ENCODE measurements around the gene HOXA6. TPM values are rescaled to one million over a fixed set of nuclear protein-coding genes. Genes with fewer than 3 reads are reported as not detected.

HOXA6 gene
- polyA plus RNA-seq, 1 donor from 2014 or later: not detected

DNA sequence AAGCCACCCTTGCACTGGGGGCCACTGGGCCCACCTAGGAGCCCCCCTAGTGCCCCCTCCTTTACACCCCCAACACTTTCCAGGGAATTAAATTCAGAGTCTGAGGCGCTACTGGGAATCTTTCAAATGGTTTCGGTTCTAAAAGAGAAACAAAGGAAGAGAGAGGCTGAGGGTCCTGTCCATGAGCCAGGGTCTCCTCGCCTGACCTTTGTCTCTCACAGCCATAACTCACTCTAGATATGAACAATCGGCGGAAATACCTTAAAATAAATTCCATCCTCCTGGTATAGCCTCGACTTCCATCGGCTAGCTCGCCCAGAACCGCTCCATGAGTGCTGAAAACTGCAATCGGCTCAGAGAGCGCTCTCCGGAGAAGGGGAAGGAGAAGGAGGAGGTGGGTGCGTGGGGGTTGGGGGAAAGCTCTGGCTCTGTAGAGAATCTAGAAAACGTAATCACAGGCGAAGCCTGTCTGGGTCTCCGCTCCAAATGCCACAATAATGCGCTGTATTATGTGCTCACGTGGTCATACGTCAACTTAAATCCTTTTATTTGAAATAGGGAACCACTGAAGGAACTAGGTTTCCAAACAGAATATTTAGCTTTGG, 29.6 kb downstream of the HOXA6 start:
- H3K9ac ChIP-seq (ENCODE audit: low read length): no peak overlapping the region
- peaks cover 96% of the 10 kb centered on the region for H3K27me3 ChIP-seq (ENCODE audit: insufficient read depth, low read depth, low read length)
- H3K27ac ChIP-seq (ENCODE audit: low read length): no peak overlapping the region
- no peaks in the 10 kb centered on the region for H3K9me3 ChIP-seq (ENCODE audit: low read length)
- no peak overlapping the region for H2AFZ ChIP-seq (ENCODE audit: low read depth, low read length)
- TF ChIP-seq, protein P1, sequence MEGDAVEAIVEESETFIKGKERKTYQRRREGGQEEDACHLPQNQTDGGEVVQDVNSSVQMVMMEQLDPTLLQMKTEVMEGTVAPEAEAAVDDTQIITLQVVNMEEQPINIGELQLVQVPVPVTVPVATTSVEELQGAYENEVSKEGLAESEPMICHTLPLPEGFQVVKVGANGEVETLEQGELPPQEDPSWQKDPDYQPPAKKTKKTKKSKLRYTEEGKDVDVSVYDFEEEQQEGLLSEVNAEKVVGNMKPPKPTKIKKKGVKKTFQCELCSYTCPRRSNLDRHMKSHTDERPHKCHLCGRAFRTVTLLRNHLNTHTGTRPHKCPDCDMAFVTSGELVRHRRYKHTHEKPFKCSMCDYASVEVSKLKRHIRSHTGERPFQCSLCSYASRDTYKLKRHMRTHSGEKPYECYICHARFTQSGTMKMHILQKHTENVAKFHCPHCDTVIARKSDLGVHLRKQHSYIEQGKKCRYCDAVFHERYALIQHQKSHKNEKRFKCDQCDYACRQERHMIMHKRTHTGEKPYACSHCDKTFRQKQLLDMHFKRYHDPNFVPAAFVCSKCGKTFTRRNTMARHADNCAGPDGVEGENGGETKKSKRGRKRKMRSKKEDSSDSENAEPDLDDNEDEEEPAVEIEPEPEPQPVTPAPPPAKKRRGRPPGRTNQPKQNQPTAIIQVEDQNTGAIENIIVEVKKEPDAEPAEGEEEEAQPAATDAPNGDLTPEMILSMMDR (IDR thresholded peaks at IDR 0.05; ENCODE audit: poor library complexity, severe bottlenecking): no peak
- TF ChIP-seq, protein P2, sequence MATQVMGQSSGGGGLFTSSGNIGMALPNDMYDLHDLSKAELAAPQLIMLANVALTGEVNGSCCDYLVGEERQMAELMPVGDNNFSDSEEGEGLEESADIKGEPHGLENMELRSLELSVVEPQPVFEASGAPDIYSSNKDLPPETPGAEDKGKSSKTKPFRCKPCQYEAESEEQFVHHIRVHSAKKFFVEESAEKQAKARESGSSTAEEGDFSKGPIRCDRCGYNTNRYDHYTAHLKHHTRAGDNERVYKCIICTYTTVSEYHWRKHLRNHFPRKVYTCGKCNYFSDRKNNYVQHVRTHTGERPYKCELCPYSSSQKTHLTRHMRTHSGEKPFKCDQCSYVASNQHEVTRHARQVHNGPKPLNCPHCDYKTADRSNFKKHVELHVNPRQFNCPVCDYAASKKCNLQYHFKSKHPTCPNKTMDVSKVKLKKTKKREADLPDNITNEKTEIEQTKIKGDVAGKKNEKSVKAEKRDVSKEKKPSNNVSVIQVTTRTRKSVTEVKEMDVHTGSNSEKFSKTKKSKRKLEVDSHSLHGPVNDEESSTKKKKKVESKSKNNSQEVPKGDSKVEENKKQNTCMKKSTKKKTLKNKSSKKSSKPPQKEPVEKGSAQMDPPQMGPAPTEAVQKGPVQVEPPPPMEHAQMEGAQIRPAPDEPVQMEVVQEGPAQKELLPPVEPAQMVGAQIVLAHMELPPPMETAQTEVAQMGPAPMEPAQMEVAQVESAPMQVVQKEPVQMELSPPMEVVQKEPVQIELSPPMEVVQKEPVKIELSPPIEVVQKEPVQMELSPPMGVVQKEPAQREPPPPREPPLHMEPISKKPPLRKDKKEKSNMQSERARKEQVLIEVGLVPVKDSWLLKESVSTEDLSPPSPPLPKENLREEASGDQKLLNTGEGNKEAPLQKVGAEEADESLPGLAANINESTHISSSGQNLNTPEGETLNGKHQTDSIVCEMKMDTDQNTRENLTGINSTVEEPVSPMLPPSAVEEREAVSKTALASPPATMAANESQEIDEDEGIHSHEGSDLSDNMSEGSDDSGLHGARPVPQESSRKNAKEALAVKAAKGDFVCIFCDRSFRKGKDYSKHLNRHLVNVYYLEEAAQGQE (IDR thresholded peaks at IDR 0.05; ENCODE audit: borderline replicate concordance): no peak
- no peak for TF ChIP-seq EP300 (conservative IDR thresholded peaks at IDR 0.05; ENCODE audit: poor library complexity, severe bottlenecking)
- TF ChIP-seq EZH2 (IDR thresholded peaks at IDR 0.05; ENCODE audit: borderline replicate concordance, insufficient read depth, low read length, poor library complexity, severe bottlenecking): no peak
- TF ChIP-seq MXI1 (conservative IDR thresholded peaks at IDR 0.05; ENCODE audit: poor library complexity, severe bottlenecking): no peak
- no peak for TF ChIP-seq POLR2AphosphoS5 (IDR thresholded peaks at IDR 0.05)
- no peak for TF ChIP-seq RAD21 (conservative IDR thresholded peaks at IDR 0.05)
- TF ChIP-seq TAF1 (IDR thresholded peaks at IDR 0.05; ENCODE audit: low read depth): no peak
- TF ChIP-seq SMC3 (conservative IDR thresholded peaks at IDR 0.05; ENCODE audit: poor library complexity): no peak
- H3K4me3 ChIP-seq (ENCODE audit: low read length): no peak overlapping the region
- H3K36me3 ChIP-seq (ENCODE audit: insufficient read depth, low read length): no peaks in the 10 kb centered on the region
- no peaks in the 10 kb centered on the region for H3F3A ChIP-seq (ENCODE audit: insufficient read depth, low read length, poor library complexity, severe bottlenecking)
- H4K20me1 ChIP-seq (ENCODE audit: insufficient read depth): no peaks in the 10 kb centered on the region
- H3K79me2 ChIP-seq (replicated peaks; ENCODE audit: insufficient read depth, low read length): no peaks in the 10 kb centered on the region
- H3K4me2 ChIP-seq (ENCODE audit: low read length): no peak overlapping the region
- H3K9me2 ChIP-seq (ENCODE audit: insufficient read depth, low read length): no peaks in the 10 kb centered on the region

DNA sequence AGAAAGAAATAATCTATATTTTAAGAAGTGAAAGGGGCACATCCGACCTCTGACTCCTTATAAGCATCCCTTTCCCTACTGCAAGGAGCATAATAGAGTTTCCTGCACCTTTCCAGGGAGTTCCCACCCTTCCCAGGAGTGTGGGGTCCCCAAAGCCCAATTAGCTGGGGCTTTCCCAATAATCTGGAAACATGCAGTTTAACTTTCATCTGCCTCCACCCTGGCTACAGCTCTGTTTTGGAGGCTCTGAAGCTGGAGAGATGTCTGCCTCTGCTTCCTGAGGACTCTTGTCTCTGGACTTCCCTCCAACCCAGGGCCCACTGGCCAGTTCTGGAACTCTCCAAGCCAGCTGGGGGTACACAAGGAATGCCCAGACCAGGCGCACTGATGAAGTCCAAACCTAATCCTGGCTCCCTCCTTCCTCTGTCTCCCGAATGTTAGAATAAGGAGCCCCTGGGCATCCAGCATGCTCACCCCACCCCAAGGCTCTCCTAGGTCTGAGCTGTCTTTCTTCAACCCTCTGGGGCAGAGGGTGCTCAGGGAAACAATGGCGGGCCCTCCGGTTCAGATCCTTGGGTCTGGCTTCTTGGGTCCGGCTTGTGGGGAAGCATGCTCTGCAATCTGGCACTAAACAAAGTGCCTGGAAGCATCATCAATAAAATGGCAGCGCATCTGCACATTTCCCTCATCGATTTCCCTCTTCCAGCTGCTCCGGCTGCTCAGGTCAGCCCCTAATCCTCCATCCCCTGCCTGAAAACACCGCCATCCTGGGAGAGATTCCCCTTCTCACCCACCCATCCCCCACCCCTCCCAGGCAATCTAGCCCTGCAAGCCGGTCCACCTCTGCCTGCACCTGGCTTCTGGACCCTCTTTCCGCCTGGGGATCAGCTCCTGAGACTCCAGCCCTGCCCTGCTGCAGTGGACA, 30.4 kb downstream of the HOXA6 start:
- no peaks in the 10 kb centered on the region for H3K9me2 ChIP-seq (ENCODE audit: insufficient read depth, low read length)
- H3K4me3 ChIP-seq (ENCODE audit: low read length): no peak overlapping the region
- TF ChIP-seq RAD21 (conservative IDR thresholded peaks at IDR 0.05) (no peak), TAF1 (IDR thresholded peaks at IDR 0.05; ENCODE audit: low read depth) (no peak), SMC3 (conservative IDR thresholded peaks at IDR 0.05; ENCODE audit: poor library complexity) (no peak), POLR2AphosphoS5 (IDR thresholded peaks at IDR 0.05) (no peak), MXI1 (conservative IDR thresholded peaks at IDR 0.05; ENCODE audit: poor library complexity, severe bottlenecking) (no peak), EP300 (conservative IDR thresholded peaks at IDR 0.05; ENCODE audit: poor library complexity, severe bottlenecking) (no peak), EZH2 (IDR thresholded peaks at IDR 0.05; ENCODE audit: borderline replicate concordance, insufficient read depth, low read length, poor library complexity, severe bottlenecking) (no peak)
- TF ChIP-seq, protein P1 (IDR thresholded peaks at IDR 0.05; ENCODE audit: poor library complexity, severe bottlenecking): no peak
- TF ChIP-seq, protein P2 (IDR thresholded peaks at IDR 0.05; ENCODE audit: borderline replicate concordance): no peak
- H3K9me3 ChIP-seq (ENCODE audit: low read length): no peaks in the 10 kb centered on the region
- no peaks in the 10 kb centered on the region for H3K79me2 ChIP-seq (replicated peaks; ENCODE audit: insufficient read depth, low read length)
- H3K36me3 ChIP-seq (ENCODE audit: insufficient read depth, low read length): no peaks in the 10 kb centered on the region
- H4K20me1 ChIP-seq (ENCODE audit: insufficient read depth): no peaks in the 10 kb centered on the region
- no peak overlapping the region for H3K4me2 ChIP-seq (ENCODE audit: low read length)
- H3K9ac ChIP-seq (ENCODE audit: low read length): no peak overlapping the region
- no peaks in the 10 kb centered on the region for H3F3A ChIP-seq (ENCODE audit: insufficient read depth, low read length, poor library complexity, severe bottlenecking)
- H3K27me3 ChIP-seq (ENCODE audit: insufficient read depth, low read depth, low read length): peaks cover 96% of the 10 kb centered on the region
- H2AFZ ChIP-seq (ENCODE audit: low read depth, low read length): no peak overlapping the region
- no peak overlapping the region for H3K27ac ChIP-seq (ENCODE audit: low read length)

All from neural cell (in vitro differentiated cells).